ENCODE results near the gene SPDYE2. TPM values are rescaled to one million over a fixed set of nuclear protein-coding genes. Genes with fewer than 3 reads are reported as not detected.
A peak's percentile ranks its signal among the peaks of the same experiment; 100 is the strongest.
"Not testable (repeated sequence)": the region's sequence is repeated elsewhere in the genome, so short reads cannot be mapped to it uniquely, and the experiment has no call there.

SPDYE2 gene
- under 1 TPM in 1 of 4 donors, not detected in 3; 0.45 TPM for total RNA-seq

DNA sequence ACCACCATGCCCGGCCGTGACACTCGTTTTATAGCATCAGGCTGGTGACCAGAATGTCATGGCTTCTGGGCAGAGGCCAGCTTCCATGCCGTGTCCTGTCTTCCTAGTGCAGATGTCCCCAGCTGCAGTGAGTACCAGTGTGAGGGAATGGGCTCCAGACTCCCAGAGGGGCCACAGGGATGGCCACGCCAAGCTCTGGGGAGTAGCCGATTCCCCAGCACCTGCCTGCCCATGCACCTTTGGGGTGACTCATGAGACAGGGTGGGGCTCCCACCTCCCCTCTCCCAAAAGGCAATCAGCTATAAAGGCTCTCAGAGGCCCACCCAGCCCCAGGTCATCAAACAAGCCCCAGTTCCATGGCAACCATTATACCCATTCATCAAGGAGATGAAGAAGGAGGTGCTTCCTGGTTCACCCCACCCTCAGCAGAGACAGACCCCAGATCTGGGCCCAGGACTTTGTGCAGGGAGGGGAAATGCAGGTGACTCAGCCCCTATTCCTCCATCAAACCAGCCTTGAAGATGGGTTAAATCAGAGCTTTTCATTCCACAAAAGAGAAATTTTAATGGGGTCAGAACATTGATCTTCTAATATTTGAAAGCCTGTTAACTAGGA lies at the start of gene SPDYE2:
TSS of gene SPDYE2 (plus strand) at position 419 of the 615 bp plus-strand sequence. CDS start 2,030 bp downstream, outside the sequence.
- DNase-seq; H3K4me3 ChIP-seq (replicated peaks in 1 of 3); H3K27me3 ChIP-seq; H3K36me3 ChIP-seq; H3K4me1 ChIP-seq; H3K9me3 ChIP-seq; H3K27ac ChIP-seq; intact Hi-C loops (cut with DNase I): not testable (repeated sequence)
- no CpG with 5 or more reads among the region's 6 CpGs for WGBS, 2 donors

- H3K36me3 ChIP-seq; DNase-seq; H3K4me1 ChIP-seq; H3K27me3 ChIP-seq; H3K4me3 ChIP-seq (replicated peaks in 1 of 3); H3K27ac ChIP-seq; H3K9me3 ChIP-seq; intact Hi-C loops (cut with DNase I): not testable (repeated sequence)
- WGBS, 2 donors: no CpG with 5 or more reads among the region's 12 CpGs
Measured at GRCh38 chr7:102503141-102503540, 47.9 kb upstream of the SPDYE2 start.

DNA sequence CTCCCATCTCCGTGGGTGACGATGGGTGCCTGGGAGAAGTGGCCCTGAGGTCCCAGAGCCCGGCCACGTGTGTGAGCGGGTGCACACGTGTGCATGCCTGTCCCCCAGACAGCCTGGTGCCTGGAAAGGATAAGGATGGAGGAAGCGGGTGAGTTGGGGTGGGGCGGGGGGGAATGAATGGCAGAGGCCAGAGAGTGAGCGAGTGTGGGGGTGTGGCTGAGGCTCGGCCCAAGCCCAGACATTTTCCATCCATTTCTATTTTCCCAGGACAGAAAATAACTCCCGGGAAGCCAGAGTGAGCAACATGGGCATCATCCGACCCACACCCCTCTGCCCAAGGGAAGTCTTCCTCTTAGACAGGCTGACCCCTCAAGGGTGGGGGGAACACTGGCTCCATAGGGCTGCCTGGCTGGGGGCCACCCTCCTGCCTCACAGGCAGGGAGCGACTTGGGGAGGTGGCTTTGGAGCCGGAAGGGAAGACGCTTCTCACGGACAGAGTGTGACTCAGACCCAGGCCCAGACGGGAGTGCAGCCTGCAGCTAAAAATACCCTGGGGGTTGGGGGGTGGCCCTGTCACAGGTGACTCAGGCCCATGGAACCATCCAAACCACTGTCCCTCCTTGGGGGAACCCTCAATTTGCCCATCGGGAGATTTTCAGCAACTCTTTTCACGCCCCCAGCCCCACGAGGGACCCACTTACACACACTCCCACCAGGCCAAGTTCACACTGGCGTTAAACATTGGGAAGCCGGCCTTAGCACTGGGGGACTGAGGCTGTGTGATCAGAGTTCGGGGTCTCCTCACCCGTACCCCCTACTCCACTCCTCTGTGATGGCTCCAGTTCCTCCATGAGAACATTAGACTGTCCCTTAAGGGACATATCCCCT lies 45.5 kb upstream of the SPDYE2 start:
- H3K27me3 ChIP-seq; H3K36me3 ChIP-seq; H3K4me3 ChIP-seq (replicated peaks in 1 of 3); intact Hi-C loops (cut with DNase I); DNase-seq; H3K4me1 ChIP-seq; H3K27ac ChIP-seq; H3K9me3 ChIP-seq: not testable (repeated sequence)
- WGBS, 2 donors: 83% methylated on average over 5 of the region's 24 CpGs; no CpG with 5 or more reads in 1 of the 2 donors

DNA sequence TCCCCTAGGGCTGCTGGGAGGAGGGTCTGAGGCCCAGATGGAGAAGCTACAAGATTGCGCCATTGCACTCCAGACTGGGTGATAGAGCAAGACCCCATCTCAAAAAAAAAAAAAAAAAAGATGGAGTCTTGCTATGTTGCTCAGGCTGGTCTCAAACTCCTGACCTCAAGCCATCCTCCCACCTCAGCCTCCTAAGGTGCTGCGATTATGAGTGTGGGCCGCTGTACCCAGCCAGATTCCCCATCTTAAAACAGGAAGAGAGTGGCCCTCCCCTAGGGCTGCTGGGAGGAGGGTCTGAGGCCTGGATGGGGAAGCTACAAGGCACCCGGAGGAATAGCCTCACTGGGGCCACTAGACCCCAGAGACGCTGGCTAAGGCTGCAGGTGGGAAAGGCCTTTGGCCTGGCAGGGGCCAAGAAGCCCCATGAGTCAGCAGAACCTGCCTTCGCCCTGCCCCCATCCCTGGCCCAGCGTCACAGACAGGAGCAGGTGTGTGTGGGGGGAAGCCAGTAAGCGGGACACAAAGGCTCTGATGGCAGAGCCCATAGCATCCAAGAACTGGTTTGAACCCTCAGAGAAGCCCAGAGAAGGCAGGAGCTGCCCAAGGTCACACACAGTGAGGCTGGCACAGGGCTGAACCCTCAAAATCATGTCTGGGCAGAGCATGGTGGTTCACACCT lies 43.5 kb upstream of the SPDYE2 start:
- H3K27ac ChIP-seq; H3K4me1 ChIP-seq; H3K36me3 ChIP-seq; H3K9me3 ChIP-seq; intact Hi-C loops (cut with DNase I); H3K27me3 ChIP-seq; H3K4me3 ChIP-seq (replicated peaks in 1 of 3); DNase-seq: not testable (repeated sequence)
- WGBS, 2 donors: 100% methylated on average over 2 of the region's 8 CpGs; no CpG with 5 or more reads in 1 of the 2 donors

DNA sequence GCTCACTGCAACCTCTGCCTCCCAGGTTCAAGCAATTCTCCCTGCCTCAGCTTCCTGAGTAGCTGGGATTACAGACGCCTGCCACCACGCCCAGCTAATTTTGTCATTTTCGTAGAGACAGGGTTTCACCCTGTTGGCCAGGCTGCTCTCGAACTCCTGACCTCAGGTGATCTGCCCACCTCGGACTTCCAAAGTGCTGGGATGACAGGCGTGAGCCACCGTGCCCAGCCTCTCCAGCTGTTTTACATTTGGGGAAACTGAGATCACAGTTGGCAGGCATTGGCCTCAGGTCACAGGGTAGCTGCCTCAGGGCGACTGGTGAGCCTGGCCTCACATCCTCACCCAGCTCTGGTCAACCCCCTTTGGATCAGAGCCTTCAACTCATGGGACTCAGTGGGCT lies 40.5 kb upstream of the SPDYE2 start:
- DNase-seq; H3K4me1 ChIP-seq; intact Hi-C loops (cut with DNase I); H3K9me3 ChIP-seq; H3K4me3 ChIP-seq (replicated peaks in 1 of 3); H3K27me3 ChIP-seq; H3K27ac ChIP-seq; H3K36me3 ChIP-seq: not testable (repeated sequence)
- WGBS, 2 donors: 79% methylated on average over 4 of the region's 8 CpGs; no CpG with 5 or more reads in 1 of the 2 donors

DNA sequence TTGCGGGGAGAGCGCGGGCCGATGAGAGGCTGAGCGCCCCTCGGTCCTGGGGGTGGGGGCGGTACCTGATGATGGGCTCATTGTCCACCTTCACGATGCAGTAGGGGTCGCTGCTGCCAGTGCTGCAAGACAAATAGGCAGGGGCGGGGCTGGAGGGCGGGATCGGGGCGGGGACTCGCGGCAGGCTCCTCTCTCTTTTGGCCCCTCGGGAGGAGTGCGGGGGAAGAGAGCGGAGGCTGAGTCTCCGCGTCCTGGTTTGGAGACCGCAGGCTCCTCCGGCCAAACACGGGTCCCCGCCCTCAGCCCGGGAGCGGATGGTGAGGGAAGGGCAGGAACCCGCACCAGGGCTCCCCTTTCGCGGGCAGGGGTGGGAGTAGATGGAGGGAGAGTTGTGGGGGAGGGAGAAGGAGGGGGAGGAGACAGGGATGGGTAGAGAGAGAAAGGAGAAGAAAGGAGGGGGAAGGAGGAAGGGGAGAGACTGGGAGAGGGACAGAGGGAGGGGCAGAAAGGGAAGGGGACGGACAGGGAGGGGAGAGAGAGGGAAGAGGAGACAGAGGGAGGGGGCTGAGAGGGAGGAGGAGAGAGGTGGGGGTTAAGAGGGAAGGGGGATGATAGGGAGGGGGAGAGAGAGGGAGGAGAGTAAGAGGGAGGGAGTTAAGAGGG lies 39.0 kb upstream of the SPDYE2 start:
- no CpG with 5 or more reads among the region's 30 CpGs for WGBS, 2 donors

DNA sequence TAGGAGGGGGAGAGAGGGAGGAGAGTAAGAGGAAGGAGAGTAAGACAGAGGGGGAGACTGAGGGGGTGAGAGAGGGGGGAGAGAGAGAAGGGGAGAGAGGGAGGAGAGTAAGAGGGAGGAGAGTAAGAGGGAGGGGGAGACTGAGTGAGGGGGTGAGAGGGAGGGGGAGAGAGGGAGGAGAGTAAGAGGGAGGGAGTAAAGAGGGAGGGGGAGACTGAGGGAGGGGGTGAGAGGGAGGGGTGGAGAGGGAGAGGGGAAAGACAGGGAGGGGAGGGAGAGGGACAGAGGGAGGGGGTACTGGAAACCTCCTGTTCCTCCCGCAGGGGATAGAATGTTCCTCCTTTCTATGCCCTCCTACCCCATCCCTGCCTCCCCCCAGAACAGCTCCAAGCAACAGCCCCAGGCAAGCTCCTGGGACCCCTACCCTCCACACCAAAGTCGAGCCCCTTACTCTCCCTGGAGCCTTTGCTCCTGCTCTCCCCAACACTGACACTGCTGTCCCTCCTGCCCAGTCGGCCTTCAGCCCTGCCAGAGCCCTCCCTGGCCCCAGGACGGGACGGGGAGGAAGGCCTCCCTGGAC lies 38.3 kb upstream of the SPDYE2 start:
- H3K4me1 ChIP-seq; H3K27me3 ChIP-seq; H3K9me3 ChIP-seq; H3K4me3 ChIP-seq (replicated peaks in 1 of 3); H3K36me3 ChIP-seq; intact Hi-C loops (cut with DNase I): not testable (repeated sequence)
- H3K27ac ChIP-seq: peak overlapping the region; percentile 29 to 67 (median 65)
- DNase-seq: peak; percentile 9 to 64
- WGBS, 2 donors: 3 to 12% methylated on average over 2 to 5 of the region's 5 CpGs

More for the DNA sequence above, 39.0 kb upstream of the SPDYE2 start:
- H3K36me3 ChIP-seq; intact Hi-C loops (cut with DNase I); H3K9me3 ChIP-seq; DNase-seq; H3K27ac ChIP-seq; H3K27me3 ChIP-seq; H3K4me1 ChIP-seq; H3K4me3 ChIP-seq (replicated peaks in 1 of 3): not testable (repeated sequence)

GRCh38 chr7:102514881-102515721 lies 35.9 kb upstream of the SPDYE2 start:
- H3K4me3 ChIP-seq (replicated peaks in 1 of 3); intact Hi-C loops (cut with DNase I); DNase-seq; H3K36me3 ChIP-seq; H3K9me3 ChIP-seq; H3K27ac ChIP-seq; H3K4me1 ChIP-seq; H3K27me3 ChIP-seq: not testable (repeated sequence)
- WGBS, 2 donors: no CpG with 5 or more reads among the region's 15 CpGs

GRCh38 chr7:102515889-102516288 lies 35.1 kb upstream of the SPDYE2 start:
- intact Hi-C loops (cut with DNase I); DNase-seq; H3K27ac ChIP-seq; H3K27me3 ChIP-seq; H3K4me3 ChIP-seq (replicated peaks in 1 of 3); H3K36me3 ChIP-seq; H3K4me1 ChIP-seq; H3K9me3 ChIP-seq: not testable (repeated sequence)
- WGBS, 2 donors: no CpG with 5 or more reads among the region's 3 CpGs

DNA sequence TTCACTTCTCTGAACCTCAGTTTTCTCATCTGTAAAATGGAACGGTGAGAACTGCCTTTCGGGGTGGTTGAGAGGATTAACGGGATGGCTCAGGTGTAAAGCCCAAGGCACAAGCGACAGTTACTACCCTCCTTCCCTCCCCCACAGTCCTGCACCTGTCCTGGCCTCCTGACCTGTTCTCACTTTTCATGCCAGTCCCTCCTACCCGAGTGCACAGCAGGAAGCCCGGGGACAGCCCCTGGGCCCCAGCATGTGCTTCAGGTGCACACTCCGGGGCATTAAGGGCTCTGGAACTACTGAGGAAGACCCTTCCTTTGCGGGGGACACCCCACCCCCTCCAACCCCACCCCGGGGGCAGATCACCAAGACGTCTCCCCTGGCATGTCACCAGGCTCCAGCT lies 34.1 kb upstream of the SPDYE2 start:
- intact Hi-C loops (cut with DNase I): not testable (repeated sequence)

GRCh38 chr7:102517550-102518147 lies 33.4 kb upstream of the SPDYE2 start, which contains the start of gene RASA4B:
RASA4B (minus strand) TSS chr7:102517777; CDS start chr7:102517710, 67 bp downstream.
- intact Hi-C loops (cut with DNase I); H3K9me3 ChIP-seq; H3K27me3 ChIP-seq; H3K36me3 ChIP-seq; H3K4me1 ChIP-seq; H3K27ac ChIP-seq; H3K4me3 ChIP-seq (replicated peaks in 1 of 3): not testable (repeated sequence)
- peak in 1 of 2 donors; percentile 1 for DNase-seq
- WGBS, 2 donors: no CpG with 5 or more reads among the region's 61 CpGs

More for the DNA sequence above, 34.1 kb upstream of the SPDYE2 start:
- DNase-seq; H3K27me3 ChIP-seq; H3K27ac ChIP-seq; H3K4me3 ChIP-seq (replicated peaks in 1 of 3); H3K9me3 ChIP-seq; H3K4me1 ChIP-seq; H3K36me3 ChIP-seq: not testable (repeated sequence)
- WGBS, 2 donors: no CpG with 5 or more reads among the region's 10 CpGs

All from thyroid gland (tissue), 4 donors.